DOHH2 (cell line): Measurements from ENCODE around the gene ESF1.

Experiments
- H3F3A ChIP-seq: fragments of 200-600 bp; sonication (generic), shearing (Covaris generic); 2 replicates; pipeline ENCODE4 v1.6.0; 2016; ENCODE audit warnings: antibody characterized with exemption, mild to moderate bottlenecking; ENCODE audit not compliant: control insufficient read depth, insufficient read depth
- H3K27ac ChIP-seq: fragments of 200-600 bp; sonication (generic); 2 replicates; pipeline ENCODE4 v1.5.1; 2014; ENCODE audit warnings: low read depth, mild to moderate bottlenecking, low read length, moderate library complexity
- H3K27me3 ChIP-seq: fragments of 200-600 bp; sonication (generic); 2 replicates; pipeline ENCODE4 v1.6.1; 2014; ENCODE audit warnings: mild to moderate bottlenecking, low read length, mixed read lengths; ENCODE audit not compliant: control insufficient read depth
- H3K36me3 ChIP-seq: fragments of 200-600 bp; sonication (generic); 2 replicates; pipeline ENCODE4 v1.6.1; 2014; ENCODE audit warnings: mild to moderate bottlenecking, low read length, moderate library complexity, mixed read lengths; ENCODE audit not compliant: control insufficient read depth
- H3K4me1 ChIP-seq: fragments of 200-600 bp; sonication (generic); 2 replicates; pipeline ENCODE4 v1.6.1; 2014; ENCODE audit warnings: mild to moderate bottlenecking, low read length, mixed read lengths; ENCODE audit not compliant: control insufficient read depth
- H3K4me2 ChIP-seq: fragments of 200-600 bp; sonication (generic); 2 replicates; pipeline ENCODE4 v1.6.0; 2014; ENCODE audit warnings: mild to moderate bottlenecking, low read length, moderate library complexity
- H3K4me3 ChIP-seq: fragments of 200-600 bp; sonication (generic); 2 replicates; pipeline ENCODE4 v1.5.1; 2014; ENCODE audit warnings: mild to moderate bottlenecking, low read length, mixed read lengths
- H3K79me2 ChIP-seq: fragments of 200-600 bp; sonication (generic); 2 replicates; pipeline ENCODE4 v1.6.1; 2014; ENCODE audit warnings: mild to moderate bottlenecking, low read length, mixed read lengths; ENCODE audit not compliant: control insufficient read depth
- H3K9me2 ChIP-seq: fragments of 200-600 bp; sonication (generic); replicated peaks from 2 replicates; pipeline ENCODE4 v1.6.1; 2014; ENCODE audit warnings: mild to moderate bottlenecking, low read length, mixed read lengths; ENCODE audit not compliant: control insufficient read depth
- H3K9me3 ChIP-seq: fragments of 200-600 bp; sonication (generic); 2 replicates; pipeline ENCODE4 v1.6.1; 2014; ENCODE audit warnings: antibody characterized with exemption, low read length, mixed read lengths; ENCODE audit not compliant: control insufficient read depth, insufficient read depth
- H4K20me1 ChIP-seq: fragments of 200-600 bp; sonication (generic); 2 replicates; pipeline ENCODE4 v1.6.0; 2014; ENCODE audit warnings: low read depth, mild to moderate bottlenecking, antibody characterized with exemption, low read length, moderate library complexity; ENCODE audit not compliant: control insufficient read depth, insufficient read depth
- CTCF ChIP-seq: fragments of 200-600 bp; sonication (generic); IDR thresholded peaks from one replicate; pipeline ENCODE4 v1.5.1; 2014; ENCODE audit warnings: antibody characterized with exemption, mild to moderate bottlenecking, low read depth, low read length; ENCODE audit not compliant: poor library complexity, severe bottlenecking
- EZH2phosphoT487 ChIP-seq: fragments of 200-600 bp; sonication (generic); IDR thresholded peaks from 2 replicates; pipeline ENCODE4 v1.6.1; 2017; ENCODE audit warnings: borderline replicate concordance, mild to moderate bottlenecking, antibody characterized with exemption, low read length, moderate library complexity, mixed read lengths

The ESF1 gene

GRCh38 chr20:13788167-13788834 lies 3.6 kb upstream of the ESF1 start:
- no peaks in the 10 kb centered on the region for H3K9me3 ChIP-seq
- no peak overlapping the region for H3K4me2 ChIP-seq
- no peak overlapping the region for H3K27ac ChIP-seq
- H3K9me2 ChIP-seq, result no peaks in the 10 kb centered on the region
- TF ChIP-seq EZH2phosphoT487 (no peak), CTCF (peak; percentile 65)
- peaks cover 44% of the 10 kb centered on the region for H3K79me2 ChIP-seq
- peaks cover 4% of the 10 kb centered on the region for H3F3A ChIP-seq
- no peak overlapping the region for H3K4me3 ChIP-seq
- H4K20me1 ChIP-seq, result peaks cover 12% of the 10 kb centered on the region
- no peaks in the 10 kb centered on the region for H3K27me3 ChIP-seq
- H3K4me1 ChIP-seq, result peaks cover 20% of the 10 kb centered on the region
- peaks cover 54% of the 10 kb centered on the region for H3K36me3 ChIP-seq

- no peaks in the 10 kb centered on the region for H3K9me2 ChIP-seq
- TF ChIP-seq CTCF, result no peak
- no peak for TF ChIP-seq EZH2phosphoT487
- no peaks in the 10 kb centered on the region for H3K27me3 ChIP-seq
- H4K20me1 ChIP-seq, result peaks cover 17% of the 10 kb centered on the region
- H3K27ac ChIP-seq, result no peak overlapping the region
- peaks cover 4% of the 10 kb centered on the region for H3F3A ChIP-seq
- peak overlapping the region; percentile 66 for H3K4me2 ChIP-seq
- no peaks in the 10 kb centered on the region for H3K9me3 ChIP-seq
- peaks cover 51% of the 10 kb centered on the region for H3K36me3 ChIP-seq
- peaks cover 20% of the 10 kb centered on the region for H3K4me1 ChIP-seq
- peaks cover 50% of the 10 kb centered on the region for H3K79me2 ChIP-seq
- H3K4me3 ChIP-seq, result peak overlapping the region; percentile 87
Measured at GRCh38 chr20:13786143-13786828, 1.6 kb upstream of the ESF1 start.

- TF ChIP-seq EZH2phosphoT487 (no peak), CTCF (no peak)
- peaks cover 32% of the 10 kb centered on the region for H4K20me1 ChIP-seq
- peaks cover 50% of the 10 kb centered on the region for H3K36me3 ChIP-seq
- peaks cover 65% of the 10 kb centered on the region for H3K79me2 ChIP-seq
- peaks cover 37% of the 10 kb centered on the region for H3K4me1 ChIP-seq
- peak overlapping the region; percentile 66 for H3K4me2 ChIP-seq
- no peaks in the 10 kb centered on the region for H3K9me2 ChIP-seq
- H3K4me3 ChIP-seq, result peak overlapping the region; percentile 87
- no peaks in the 10 kb centered on the region for H3K27me3 ChIP-seq
- no peaks in the 10 kb centered on the region for H3K9me3 ChIP-seq
- peaks cover 9% of the 10 kb centered on the region for H3F3A ChIP-seq
- no peak overlapping the region for H3K27ac ChIP-seq
Measured at GRCh38 chr20:13784271-13784892, 337 bp downstream of the ESF1 start.
